ENCODE measurements around the gene UGGT2. TPM values are rescaled to one million over a fixed set of nuclear protein-coding genes. Genes with fewer than 3 reads are reported as not detected.
"Not testable (repeated sequence)": the region's sequence is repeated elsewhere in the genome, so short reads cannot be mapped to it uniquely, and the experiment has no call there.

The UGGT2 gene
- polyA plus RNA-seq, 12 donors: 15.5 to 39.5 (median 26.0) TPM; not detected in 1

- no peak for DNase-seq
Measured at GRCh38 chr13:95898256-95898655, 154.9 kb downstream of the UGGT2 start.

- DNase-seq: no peak
Measured at GRCh38 chr13:95896301-95896700, 156.9 kb downstream of the UGGT2 start.

DNA sequence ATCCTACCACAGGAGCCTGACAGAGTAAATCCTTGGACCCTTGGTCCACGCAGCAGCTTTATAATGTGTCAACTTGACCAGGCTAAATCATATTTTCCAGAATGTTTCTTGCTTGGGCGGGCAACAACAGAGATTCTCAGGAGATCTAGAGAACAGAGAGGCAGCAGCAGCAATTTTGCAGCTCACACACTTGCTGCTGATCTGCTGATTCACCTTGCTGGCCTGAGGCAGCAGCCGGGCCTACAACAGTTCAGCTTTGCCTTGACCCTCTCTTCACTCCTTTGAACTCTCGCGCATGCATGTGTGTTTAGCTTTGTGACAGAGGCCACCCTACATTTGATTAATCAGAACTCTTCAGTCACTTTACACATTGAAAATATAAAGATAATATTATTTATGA lies 159.3 kb downstream of the UGGT2 start:
- DNase-seq: no peak

- no peak for DNase-seq
Measured at GRCh38 chr13:95882121-95882520, 171.1 kb downstream of the UGGT2 start.

- no peak for DNase-seq
Measured at GRCh38 chr13:95880331-95880730, 172.9 kb downstream of the UGGT2 start.

GRCh38 chr13:95874286-95874685 lies 178.9 kb downstream of the UGGT2 start:
- DNase-seq: no peak

GRCh38 chr13:95870421-95870820 lies 182.8 kb downstream of the UGGT2 start:
- no peak for DNase-seq

- no peak for DNase-seq
Measured at GRCh38 chr13:95865080-95865615, 188.1 kb downstream of the UGGT2 start.

GRCh38 chr13:95862408-95862807 lies 190.8 kb downstream of the UGGT2 start:
- DNase-seq: no peak

GRCh38 chr13:95861296-95861695 lies 191.9 kb downstream of the UGGT2 start:
- DNase-seq: no peak

DNA sequence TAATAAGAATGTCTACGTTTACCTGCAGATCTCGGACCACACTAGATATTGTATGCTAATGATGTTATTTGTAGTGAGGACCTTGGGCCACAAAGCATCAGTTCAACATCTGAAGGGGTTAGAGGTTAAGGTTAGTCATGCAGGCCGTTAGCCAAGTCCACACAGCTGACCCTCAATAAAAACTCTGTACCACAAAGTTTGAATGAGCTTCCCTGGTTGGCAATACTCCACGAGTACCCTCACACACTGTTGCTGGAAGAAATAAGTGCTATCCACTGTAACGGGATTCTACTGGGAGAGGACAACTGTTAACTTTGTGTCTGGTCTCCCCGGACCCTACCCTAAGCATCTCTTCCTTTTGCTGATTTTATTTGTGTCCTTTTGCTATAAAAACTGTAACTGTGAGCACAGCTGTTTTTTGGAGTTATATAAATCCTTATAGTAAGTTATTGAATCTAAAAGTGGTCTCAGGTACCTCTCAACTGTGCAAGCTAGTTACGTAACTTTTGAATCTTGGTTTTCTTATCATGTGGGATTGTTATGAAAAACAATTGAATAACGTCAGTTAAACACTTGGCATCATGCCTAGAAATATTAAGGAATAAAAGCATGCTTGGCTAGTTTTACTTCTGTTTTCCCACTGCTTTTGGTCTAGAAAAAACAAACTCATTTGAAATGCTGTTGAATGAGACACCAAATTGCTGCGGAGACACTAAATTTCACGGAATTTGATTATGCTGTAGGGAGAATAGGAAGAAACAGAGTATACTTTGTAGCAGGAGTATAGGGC lies 194.7 kb downstream of the UGGT2 start:
- peak; percentile 13 for DNase-seq

GRCh38 chr13:95845656-95846055 lies 207.5 kb downstream of the UGGT2 start:
- DNase-seq: not testable (repeated sequence)

- DNase-seq: no peak
Measured at GRCh38 chr13:95842898-95843297, 210.3 kb downstream of the UGGT2 start.

GRCh38 chr13:95841894-95842293 lies 211.3 kb downstream of the UGGT2 start:
- DNase-seq: no peak

GRCh38 chr13:95834134-95834765 lies 219.0 kb downstream of the UGGT2 start:
- peak; percentile 73 for DNase-seq

DNA sequence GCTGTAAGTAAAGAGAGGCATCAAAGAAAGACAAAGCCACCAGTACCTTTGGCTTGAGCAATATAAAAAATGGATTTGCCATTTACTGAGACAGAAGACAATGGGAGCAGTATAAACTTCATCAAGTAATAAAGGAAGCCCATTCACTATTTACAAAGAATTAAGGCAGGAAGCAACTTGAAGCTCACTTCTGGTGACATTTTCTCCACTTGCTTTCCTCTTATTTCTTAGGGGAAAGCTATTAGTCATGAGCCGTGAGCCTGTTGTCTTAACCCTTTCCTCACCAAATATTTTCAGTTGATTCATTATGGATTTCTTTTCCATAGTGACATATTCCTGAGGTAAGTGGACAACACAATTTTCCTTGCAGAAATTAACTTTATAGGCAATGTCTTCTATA lies 219.5 kb downstream of the UGGT2 start:
- DNase-seq: no peak

- DNase-seq: no peak
Measured at GRCh38 chr13:95833126-95833525, 220.1 kb downstream of the UGGT2 start.

DNA sequence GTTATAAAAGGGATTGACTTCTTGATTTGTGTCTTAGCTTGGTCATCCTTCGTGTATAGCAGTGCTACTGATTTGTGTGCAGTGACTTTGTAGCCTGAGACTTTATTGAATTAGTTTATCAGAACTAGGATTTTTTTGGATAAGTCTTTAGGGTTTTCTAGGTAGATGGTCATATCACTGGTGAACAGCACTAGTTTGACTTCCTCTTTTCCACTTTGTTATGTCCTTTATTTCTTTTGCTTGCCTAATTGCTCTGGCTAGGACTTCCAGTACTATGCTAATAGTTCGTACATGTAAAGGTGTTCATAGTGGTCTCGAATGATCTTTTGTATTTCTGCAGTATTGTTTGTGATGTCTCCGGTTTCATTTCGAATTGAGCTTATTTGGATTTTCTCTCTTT lies 230.9 kb downstream of the UGGT2 start:
- DNase-seq: no peak

DNA sequence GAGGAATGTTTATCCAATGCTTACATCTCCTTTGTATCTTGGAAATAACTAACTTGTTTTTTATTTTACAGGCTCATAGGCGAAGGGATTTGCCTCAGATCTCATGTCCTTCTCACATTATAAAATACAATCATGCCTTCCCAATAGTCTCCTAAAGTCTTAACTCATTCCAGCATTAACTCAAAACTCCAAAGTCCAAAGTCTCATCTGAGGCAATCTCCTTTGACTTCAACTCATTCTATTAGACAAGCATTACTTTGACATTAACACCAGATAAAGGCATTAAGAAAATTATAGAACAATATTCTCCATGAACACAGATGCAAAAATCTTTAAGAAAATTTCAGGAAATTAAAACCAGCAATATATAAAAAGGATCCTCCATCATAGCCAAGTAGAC lies 238.7 kb downstream of the UGGT2 start:
- DNase-seq: no peak

- DNase-seq: no peak
Measured at GRCh38 chr13:95813139-95813538, 240.1 kb downstream of the UGGT2 start.

- no peak for DNase-seq
Measured at GRCh38 chr13:95809429-95809828, 243.8 kb downstream of the UGGT2 start.

DNA sequence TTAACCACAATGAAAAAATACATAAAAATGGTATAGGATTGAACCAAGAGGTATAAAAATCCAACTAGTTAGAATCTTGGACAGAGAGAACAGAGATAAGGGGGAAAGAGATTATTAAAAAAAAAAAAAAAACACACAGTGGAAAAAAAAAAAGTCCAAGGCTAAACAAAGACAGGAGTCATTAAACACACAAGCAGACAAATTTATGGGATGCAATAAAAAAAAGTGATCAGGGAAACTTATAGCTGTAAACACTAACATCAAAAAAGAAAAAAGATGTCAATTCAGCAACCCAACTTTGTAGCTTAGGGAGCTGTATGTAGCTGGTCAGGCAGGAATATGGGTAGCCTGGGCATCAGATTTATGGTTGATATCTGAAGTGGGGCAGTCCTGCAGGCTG lies 247.3 kb downstream of the UGGT2 start:
- DNase-seq: no peak

- no peak for DNase-seq
Measured at GRCh38 chr13:95801825-95802224, 251.4 kb downstream of the UGGT2 start.

Data from muscle of arm (tissue), 12 donors.